ENCODE data around the gene GATM. TPM values are rescaled to one million over a fixed set of nuclear protein-coding genes. Genes with fewer than 3 reads are reported as not detected.

The GATM gene
- total RNA-seq, 4 donors from 2014 or later: 334 to 564 (median 451) TPM

- no peak for DNase-seq (ENCODE audit: low spot score in 2 of 2)
- H3K27me3 ChIP-seq: no peaks in the 10 kb centered on the region
- WGBS, 2 donors: 62 to 73% methylated on average over 4 of the region's 4 CpGs
- no peaks in the 10 kb centered on the region for H3K9me3 ChIP-seq
- TF ChIP-seq POLR2A (IDR thresholded peaks at IDR 0.05) (no peak), EP300 (IDR thresholded peaks at IDR 0.05) (no peak), CTCF (IDR thresholded peaks at IDR 0.05) (no peak)
- no peak overlapping the region for H3K4me3 ChIP-seq
- H3K4me1 ChIP-seq: peaks cover 0 to 7% (median 0%) of the 10 kb centered on the region in 4 donors
- H3K36me3 ChIP-seq: no peaks in the 10 kb centered on the region
- peak overlapping the region in 2 of 4 donors; percentile 3 to 51 for H3K27ac ChIP-seq
These were observed 31.3 kb downstream of the GATM start for GRCh38 chr15:45347033-45347432.

- Histone ChIP-seq H3K4me1 (peaks cover 0 to 7% (median 0%) of the 10 kb centered on the region in 4 donors), H3K4me3 (no peak overlapping the region), H3K36me3 (no peaks in the 10 kb centered on the region), H3K27me3 (no peaks in the 10 kb centered on the region), H3K27ac (peak overlapping the region in 2 of 4 donors; percentile 3 to 51), H3K9me3 (no peaks in the 10 kb centered on the region)
- no peak for TF ChIP-seq EP300 (IDR thresholded peaks at IDR 0.05)
- TF ChIP-seq POLR2A (IDR thresholded peaks at IDR 0.05): no peak
- WGBS, 2 donors: 17 to 23% methylated on average over 3 of the region's 3 CpGs
- no peak for DNase-seq (ENCODE audit: low spot score in 2 of 2)
These were observed 32.0 kb downstream of the GATM start for GRCh38 chr15:45346381-45346780.

- DNase-seq (ENCODE audit: low spot score in 2 of 2): no peak
- WGBS, 2 donors: 82 to 98% methylated on average over 2 of the region's 2 CpGs
- TF ChIP-seq CTCF (IDR thresholded peaks at IDR 0.05) (no peak), POLR2A (IDR thresholded peaks at IDR 0.05) (no peak), EP300 (IDR thresholded peaks at IDR 0.05) (no peak)
- H3K27me3 ChIP-seq: no peaks in the 10 kb centered on the region
- no peaks in the 10 kb centered on the region for H3K9me3 ChIP-seq
- H3K4me3 ChIP-seq: no peak overlapping the region
- no peaks in the 10 kb centered on the region for H3K36me3 ChIP-seq
- H3K4me1 ChIP-seq: peaks cover 0 to 5% (median 0%) of the 10 kb centered on the region in 4 donors
- no peak overlapping the region for H3K27ac ChIP-seq
These were observed 35.0 kb downstream of the GATM start for GRCh38 chr15:45343258-45343860.

GRCh38 chr15:45341790-45342189 lies 36.6 kb downstream of the GATM start:
- H3K4me1 ChIP-seq: peaks cover 0 to 5% (median 0%) of the 10 kb centered on the region in 4 donors
- 88 to 89% methylated on average over 4 of the region's 4 CpGs for WGBS, 2 donors
- TF ChIP-seq POLR2A (IDR thresholded peaks at IDR 0.05) (no peak), CTCF (IDR thresholded peaks at IDR 0.05) (no peak), EP300 (IDR thresholded peaks at IDR 0.05) (no peak)
- no peak overlapping the region for H3K4me3 ChIP-seq
- no peaks in the 10 kb centered on the region for H3K27me3 ChIP-seq
- no peak overlapping the region for H3K27ac ChIP-seq
- no peaks in the 10 kb centered on the region for H3K36me3 ChIP-seq
- DNase-seq (ENCODE audit: low spot score in 2 of 2): no peak
- H3K9me3 ChIP-seq: no peaks in the 10 kb centered on the region

- no peaks in the 10 kb centered on the region for H3K9me3 ChIP-seq
- WGBS, 2 donors: 84 to 86% methylated on average over 3 of the region's 3 CpGs
- H3K4me3 ChIP-seq: no peak overlapping the region
- H3K4me1 ChIP-seq: no peaks in the 10 kb centered on the region
- H3K36me3 ChIP-seq: no peaks in the 10 kb centered on the region
- TF ChIP-seq POLR2A (IDR thresholded peaks at IDR 0.05): no peak
- no peak for TF ChIP-seq EP300 (IDR thresholded peaks at IDR 0.05)
- TF ChIP-seq CTCF (IDR thresholded peaks at IDR 0.05): no peak
- no peak overlapping the region for H3K27ac ChIP-seq
- H3K27me3 ChIP-seq: no peaks in the 10 kb centered on the region
- no peak for DNase-seq (ENCODE audit: low spot score in 2 of 2)
These were observed 37.9 kb downstream of the GATM start for GRCh38 chr15:45340429-45340828.
